CD4-positive, alpha-beta T cell (primary cell): ENCODE measurements around the gene ZNF317. TPM values are rescaled to one million over a fixed set of nuclear protein-coding genes. Genes with fewer than 3 reads are reported as not detected.

Source experiments
- ATAC-seq: fragments of 200-7000 bp; cut with Tn5 transposase; one replicate; pipeline ENCODE4 v1.10.0; 2022; ENCODE audit warnings: mild to moderate bottlenecking; ENCODE audit not compliant: poor library complexity
- CTCF ChIA-PET: fragments of 350-600 bp; sonication (Branson Sonifier 250); formaldehyde crosslinking; loops from one replicate; lab custom pipeline; 2021; ENCODE audit warnings: antibody characterized with exemption, inconsistent platforms; lab: Charles Lee
- POLR2A ChIA-PET: fragments of 350-600 bp; sonication (Branson Sonifier 250); formaldehyde crosslinking; loops from one replicate; lab custom pipeline; 2021; ENCODE audit warnings: antibody characterized with exemption, inconsistent platforms; lab: Charles Lee
- DNase-seq, 14 experiments: peaks; one replicate each; pipeline ENCODE4 v3.0.0-alpha.2; 2013 to 2020; ENCODE audit warnings: mixed read lengths in 2 of 14
- H3K27ac ChIP-seq, 2 donors: one replicate each; pipeline versions ENCODE4 v1.5.1 to v1.7.0; 2013; ENCODE audit warnings: low read length in 2 of 2, low read depth in 1 of 2, mild to moderate bottlenecking in 1 of 2
- H3K27me3 ChIP-seq, 2 experiments: 1 replicate in 1 of 2; 2 replicates in 1 of 2; pipeline versions ENCODE4 v1.6.1 to v1.7.0; 2013; ENCODE audit warnings: low read length in 2 of 2, control low read depth in 1 of 2, mild to moderate bottlenecking in 1 of 2, moderate library complexity in 1 of 2; ENCODE audit not compliant: insufficient read depth in 2 of 2, control insufficient read depth in 1 of 2
- H3K36me3 ChIP-seq: one replicate; pipeline ENCODE4 v1.6.1; 2013; ENCODE audit warnings: low read length, control low read depth; ENCODE audit not compliant: insufficient read depth
- H3K4me1 ChIP-seq: one replicate; pipeline ENCODE4 v1.6.1; 2013; ENCODE audit warnings: low read length, control low read depth; ENCODE audit not compliant: insufficient read depth
- H3K4me3 ChIP-seq: one replicate; pipeline ENCODE4 v1.5.1; 2013; ENCODE audit warnings: mild to moderate bottlenecking, low read length, moderate library complexity
- H3K9me3 ChIP-seq, 2 experiments: 1 replicate in 1 of 2; 2 replicates in 1 of 2; pipeline versions ENCODE4 v1.6.1 to v1.7.0; 2013; ENCODE audit warnings: low read length in 2 of 2, mild to moderate bottlenecking in 2 of 2, control low read depth in 1 of 2, moderate library complexity in 1 of 2; ENCODE audit not compliant: control insufficient read depth in 1 of 2, insufficient read depth in 1 of 2
- H3K27ac Mint-ChIP-seq: one replicate; pipeline ENCODE4 v1.8.0; 2020; ENCODE audit warnings: mixed read lengths
- H3K27me3 Mint-ChIP-seq: one replicate; pipeline ENCODE4 v1.8.0; 2021; ENCODE audit warnings: mixed read lengths
- H3K36me3 Mint-ChIP-seq: one replicate; pipeline ENCODE4 v1.8.0; 2021; ENCODE audit warnings: low read depth, mixed read lengths
- H3K4me1 Mint-ChIP-seq: one replicate; pipeline ENCODE4 v1.8.0; 2021; ENCODE audit warnings: low read depth, mixed read lengths
- H3K4me3 Mint-ChIP-seq: one replicate; pipeline ENCODE4 v1.8.0; 2020; ENCODE audit warnings: mild to moderate bottlenecking, mixed read lengths
- H3K9me3 Mint-ChIP-seq: one replicate; pipeline ENCODE4 v1.8.0; 2020; ENCODE audit warnings: mixed read lengths
- intact Hi-C, 2 experiments: fragments of 100-400 bp; cut with DNase I in 1 of 2; cut with micrococcal nuclease in 1 of 2; formaldehyde crosslinking; loops; one replicate each; pipeline versions ENCODE4 v1.15.1 to v1.9.0; 2023 to 2025; cut with DNase I, micrococcal nuclease
- total RNA-seq, 174 experiments: library from RNA in 2 of 174; stranded (reverse) in 2 of 174; gene quantifications; one replicate each; pipeline ENCODE4 v1.2.3 and lab custom pipeline; 2021 to 2026
- TF ChIP-seq, protein P1 (sequence below): fragments of 200-600 bp; IDR thresholded peaks from one replicate; pipeline ENCODE4 v1.8.0; 2022; ENCODE audit warnings: antibody characterized with exemption, mild to moderate bottlenecking

The ZNF317 gene
- total RNA-seq, 2 experiments from 2014 or later: 110 TPM

DNA sequence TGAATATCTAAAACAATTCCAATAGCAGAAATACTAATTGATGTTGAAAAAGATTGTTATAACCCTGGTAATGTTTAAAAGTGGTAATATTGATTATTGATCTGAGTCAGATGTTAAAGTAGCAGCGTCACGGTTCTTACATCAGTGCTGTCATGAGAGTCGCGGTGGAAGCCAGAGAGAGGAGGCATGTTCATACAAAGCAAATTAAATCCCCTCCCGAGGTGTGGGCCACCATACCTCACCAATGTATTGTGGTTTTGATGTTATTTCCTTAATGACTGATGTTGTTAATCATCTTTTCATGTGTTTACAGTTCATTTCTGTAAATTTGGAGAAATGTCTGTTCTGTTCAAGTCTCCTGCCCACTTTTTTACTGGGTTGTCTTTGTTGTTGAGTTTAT is 11.2 kb downstream of the ZNF317 start:
- Mint-ChIP-seq H3K27ac (no peak overlapping the region), H3K4me1 (peaks cover 77% of the 10 kb centered on the region), H3K36me3 (peaks cover 99% of the 10 kb centered on the region), H3K27me3 (no peaks in the 10 kb centered on the region), H3K9me3 (peaks cover 14% of the 10 kb centered on the region), H3K4me3 (no peak overlapping the region)
- Histone ChIP-seq H3K27me3 (no peaks in the 10 kb centered on the region), H3K36me3 (peaks cover 37% of the 10 kb centered on the region), H3K4me1 (peaks cover 22% of the 10 kb centered on the region), H3K4me3 (no peak overlapping the region), H3K27ac (no peak overlapping the region), H3K9me3 (peaks cover 0 to 18% of the 10 kb centered on the region in 2 experiments)
- TF ChIP-seq, protein P1, sequence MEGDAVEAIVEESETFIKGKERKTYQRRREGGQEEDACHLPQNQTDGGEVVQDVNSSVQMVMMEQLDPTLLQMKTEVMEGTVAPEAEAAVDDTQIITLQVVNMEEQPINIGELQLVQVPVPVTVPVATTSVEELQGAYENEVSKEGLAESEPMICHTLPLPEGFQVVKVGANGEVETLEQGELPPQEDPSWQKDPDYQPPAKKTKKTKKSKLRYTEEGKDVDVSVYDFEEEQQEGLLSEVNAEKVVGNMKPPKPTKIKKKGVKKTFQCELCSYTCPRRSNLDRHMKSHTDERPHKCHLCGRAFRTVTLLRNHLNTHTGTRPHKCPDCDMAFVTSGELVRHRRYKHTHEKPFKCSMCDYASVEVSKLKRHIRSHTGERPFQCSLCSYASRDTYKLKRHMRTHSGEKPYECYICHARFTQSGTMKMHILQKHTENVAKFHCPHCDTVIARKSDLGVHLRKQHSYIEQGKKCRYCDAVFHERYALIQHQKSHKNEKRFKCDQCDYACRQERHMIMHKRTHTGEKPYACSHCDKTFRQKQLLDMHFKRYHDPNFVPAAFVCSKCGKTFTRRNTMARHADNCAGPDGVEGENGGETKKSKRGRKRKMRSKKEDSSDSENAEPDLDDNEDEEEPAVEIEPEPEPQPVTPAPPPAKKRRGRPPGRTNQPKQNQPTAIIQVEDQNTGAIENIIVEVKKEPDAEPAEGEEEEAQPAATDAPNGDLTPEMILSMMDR: no peak
- DNase-seq: peak in 1 of 14 experiments; percentile 27
- no peak for ATAC-seq
- ChIA-PET CTCF (no interaction called here), POLR2A (no interaction called here)
- intact Hi-C loops: no loop called here

DNA sequence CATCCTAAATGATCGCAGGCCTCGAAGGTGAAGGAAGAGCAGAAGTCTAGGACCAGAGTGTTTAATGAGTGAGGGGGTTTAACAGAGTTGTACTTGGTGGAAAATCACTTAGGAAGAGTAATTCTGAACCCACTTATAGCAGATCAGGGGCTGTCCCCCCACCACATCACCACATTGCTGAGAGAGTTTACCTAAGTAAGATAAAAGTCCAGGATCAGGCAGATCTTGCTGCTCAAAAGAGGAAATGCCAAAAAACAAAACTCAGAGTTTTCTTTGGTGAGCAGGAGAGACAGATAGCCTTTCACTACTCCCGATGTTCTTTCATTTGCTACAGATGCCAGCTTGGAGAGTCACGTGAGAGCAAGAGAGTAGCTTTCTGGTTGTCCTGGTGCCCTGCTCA is 15.4 kb downstream of the ZNF317 start:
- Mint-ChIP-seq H3K9me3 (peaks cover 12% of the 10 kb centered on the region), H3K4me3 (no peak overlapping the region), H3K27me3 (no peaks in the 10 kb centered on the region), H3K27ac (no peak overlapping the region), H3K4me1 (peaks cover 38% of the 10 kb centered on the region), H3K36me3 (peaks cover 100% of the 10 kb centered on the region)
- Histone ChIP-seq H3K9me3 (peaks cover 11 to 33% of the 10 kb centered on the region in 2 experiments), H3K4me1 (peaks cover 6% of the 10 kb centered on the region), H3K4me3 (no peak overlapping the region), H3K27ac (no peak overlapping the region), H3K27me3 (no peaks in the 10 kb centered on the region), H3K36me3 (peaks cover 68% of the 10 kb centered on the region)
- DNase-seq (no peak), ATAC-seq (no peak)
- intact Hi-C loops: no loop called here
- TF ChIP-seq, protein P1: no peak
- CTCF ChIA-PET: interaction anchor here (0.5 kb wide), 1 partner anchor 320 kb away, joined by 3 read pairs; no protein-coding TSS in a partner anchor
- POLR2A ChIA-PET: no interaction called here

- CTCF ChIA-PET: interaction anchor here (0.5 kb wide), 1 partner anchor 319 kb away, joined by 3 read pairs; no protein-coding TSS in a partner anchor
- Histone ChIP-seq H3K4me3 (no peak overlapping the region), H3K27ac (no peak overlapping the region), H3K36me3 (peaks cover 76% of the 10 kb centered on the region), H3K9me3 (peaks cover 18 to 40% of the 10 kb centered on the region in 2 experiments), H3K27me3 (no peaks in the 10 kb centered on the region), H3K4me1 (peaks cover 3% of the 10 kb centered on the region)
- Mint-ChIP-seq H3K27ac (no peak overlapping the region), H3K27me3 (no peaks in the 10 kb centered on the region), H3K4me1 (peaks cover 31% of the 10 kb centered on the region), H3K9me3 (peaks cover 7% of the 10 kb centered on the region), H3K36me3 (peaks cover 100% of the 10 kb centered on the region), H3K4me3 (no peak overlapping the region)
- no peak for ATAC-seq
- intact Hi-C loops: no loop called here
- POLR2A ChIA-PET: no interaction called here
- TF ChIP-seq, protein P1: no peak
- no peak for DNase-seq
Observed at GRCh38 chr19:9156304-9156703, 16.1 kb downstream of the ZNF317 start.
